Adrenal gland (tissue), 5 donors: ENCODE results near the gene RTKN2.

Experiments used
- CTCF ChIP-seq, 6 experiments: fragments of 450-650 bp in 4 of 6; fragments of 200-600 bp in 2 of 6; sonication (generic) in 1 of 6; IDR thresholded peaks; 1 replicate in 5 of 6; 2 replicates in 1 of 6; pipeline versions ENCODE4 v1.5.1 to v1.8.0; 2016 to 2021; ENCODE audit warnings: antibody characterized with exemption in 6 of 6, mild to moderate bottlenecking in 2 of 6, moderate library complexity in 1 of 6
- POLR2A ChIP-seq, 2 donors: fragments of 450-650 bp; IDR thresholded peaks; one replicate each; pipeline ENCODE4 v1.6.1; 2017; ENCODE audit warnings: antibody characterized with exemption in 2 of 2, mild to moderate bottlenecking in 2 of 2, moderate library complexity in 1 of 2
- donor health status: DM: no; HTN: no; CAD: no.

DNA sequence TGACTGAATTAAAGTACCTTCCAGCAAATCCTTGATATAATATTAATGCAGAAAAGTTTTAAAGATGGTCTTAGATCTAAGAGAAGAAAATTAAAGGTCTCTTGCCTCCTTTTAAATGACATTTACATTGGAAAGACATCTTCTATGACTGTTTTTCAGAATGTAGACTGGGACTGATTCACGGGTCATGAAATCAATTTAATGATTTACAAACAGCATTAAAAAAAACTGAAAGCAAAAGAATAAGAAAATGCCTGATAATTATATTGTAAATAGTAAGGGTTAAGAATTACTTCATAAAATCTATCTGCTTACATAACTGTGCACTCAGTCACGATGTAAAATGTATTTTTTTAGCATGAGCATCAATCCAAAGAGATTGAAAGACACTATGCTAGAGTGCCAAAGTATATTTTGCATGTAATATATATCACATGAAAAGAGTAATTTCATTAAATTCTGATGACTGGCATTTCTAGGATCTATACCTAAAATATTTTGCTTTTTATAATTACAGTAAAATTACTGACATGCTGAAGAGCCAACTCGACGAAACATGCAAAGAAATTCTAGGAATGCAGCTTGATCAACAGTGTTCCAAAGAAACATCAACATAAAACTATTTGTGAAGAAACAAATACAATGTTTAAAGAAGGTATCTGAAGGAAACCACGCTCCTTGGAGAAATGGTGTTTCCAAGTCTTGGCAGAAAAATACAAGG, 35.1 kb downstream of the RTKN2 start:
- TF ChIP-seq POLR2A (IDR thresholded peaks at IDR 0.05) (no peak), CTCF (IDR thresholded peaks at IDR 0.05) (no peak)
